ENCODE measurements around the gene SPATA9.

Gene SPATA9

DNA sequence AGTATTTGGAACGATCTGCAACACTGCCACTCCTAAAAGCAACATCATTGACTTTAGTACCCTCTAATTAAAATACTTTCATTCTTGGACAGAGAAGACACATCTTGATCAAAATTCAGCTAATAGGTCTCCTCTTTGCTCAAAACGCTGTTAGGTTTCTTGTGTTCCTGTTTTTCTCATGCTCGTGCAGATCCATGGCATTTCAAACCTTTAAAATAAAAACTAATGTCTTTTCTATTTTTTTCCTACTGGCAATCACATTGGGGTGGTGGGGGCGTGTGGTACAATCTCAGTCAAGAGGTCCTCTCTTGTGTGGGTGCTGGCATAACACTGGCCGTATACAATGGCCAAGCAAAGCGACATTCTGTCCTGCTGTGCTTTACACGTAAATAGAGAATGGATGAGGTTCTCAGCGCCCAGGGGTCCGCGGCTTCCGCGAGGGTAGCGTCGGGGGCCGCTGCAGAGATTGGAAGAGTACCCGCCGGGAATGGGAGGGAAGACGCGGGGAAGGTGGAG is 63.2 kb downstream of the SPATA9 start:
- H3K4me1 ChIP-seq (ENCODE audit: control insufficient read depth in 2 of 2, insufficient read depth in 2 of 2, low read length in 2 of 2): peaks cover 7 to 13% of the 10 kb centered on the region in 2 donors
- H3K9ac ChIP-seq (ENCODE audit: low read depth in 1 of 2, low read length in 2 of 2): peak overlapping the region; percentile 52 to 58
- H3K27me3 ChIP-seq (ENCODE audit: control insufficient read depth in 2 of 2, insufficient read depth in 2 of 2, low read length in 2 of 2): no peaks in the 10 kb centered on the region
- H3K9me3 ChIP-seq (ENCODE audit: control insufficient read depth in 2 of 2, low read length in 2 of 2): no peaks in the 10 kb centered on the region
- no peak overlapping the region for H3K27ac ChIP-seq (ENCODE audit: low read depth in 2 of 2, low read length in 2 of 2)
- no peaks in the 10 kb centered on the region for H3K36me3 ChIP-seq (ENCODE audit: control insufficient read depth in 2 of 2, insufficient read depth in 2 of 2, low read length in 2 of 2)
- peak overlapping the region; percentile 68 to 80 for H3K4me3 ChIP-seq (ENCODE audit: low read length in 2 of 2)

DNA sequence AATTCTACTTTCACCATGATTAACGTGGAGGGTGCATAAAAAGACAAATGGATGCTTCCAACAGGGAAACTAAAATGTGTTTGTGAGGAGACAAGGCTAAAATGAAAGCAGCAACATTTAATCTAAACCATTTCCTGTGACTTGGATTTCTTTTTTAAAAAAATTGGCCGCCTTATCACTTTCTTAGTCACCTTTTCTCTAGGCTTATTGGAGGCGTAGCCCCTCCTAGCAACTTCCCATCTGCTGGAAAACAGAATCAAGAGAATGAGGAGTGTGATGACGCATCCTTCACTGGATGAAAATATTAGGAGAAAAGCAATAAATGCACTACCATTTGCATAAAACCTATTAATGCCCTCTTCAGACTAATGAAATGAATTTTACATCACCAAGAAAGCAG is 63.7 kb downstream of the SPATA9 start:
- Histone ChIP-seq H3K9me3 (ENCODE audit: control insufficient read depth in 2 of 2, low read length in 2 of 2) (no peaks in the 10 kb centered on the region), H3K27me3 (ENCODE audit: control insufficient read depth in 2 of 2, insufficient read depth in 2 of 2, low read length in 2 of 2) (no peaks in the 10 kb centered on the region), H3K9ac (ENCODE audit: low read depth in 1 of 2, low read length in 2 of 2) (peak overlapping the region in 1 of 2 donors; percentile 58), H3K4me3 (ENCODE audit: low read length in 2 of 2) (peak overlapping the region in 1 of 2 donors; percentile 80), H3K27ac (ENCODE audit: low read depth in 2 of 2, low read length in 2 of 2) (no peak overlapping the region), H3K36me3 (ENCODE audit: control insufficient read depth in 2 of 2, insufficient read depth in 2 of 2, low read length in 2 of 2) (no peaks in the 10 kb centered on the region), H3K4me1 (ENCODE audit: control insufficient read depth in 2 of 2, insufficient read depth in 2 of 2, low read length in 2 of 2) (peaks cover 7 to 13% of the 10 kb centered on the region in 2 donors)

DNA sequence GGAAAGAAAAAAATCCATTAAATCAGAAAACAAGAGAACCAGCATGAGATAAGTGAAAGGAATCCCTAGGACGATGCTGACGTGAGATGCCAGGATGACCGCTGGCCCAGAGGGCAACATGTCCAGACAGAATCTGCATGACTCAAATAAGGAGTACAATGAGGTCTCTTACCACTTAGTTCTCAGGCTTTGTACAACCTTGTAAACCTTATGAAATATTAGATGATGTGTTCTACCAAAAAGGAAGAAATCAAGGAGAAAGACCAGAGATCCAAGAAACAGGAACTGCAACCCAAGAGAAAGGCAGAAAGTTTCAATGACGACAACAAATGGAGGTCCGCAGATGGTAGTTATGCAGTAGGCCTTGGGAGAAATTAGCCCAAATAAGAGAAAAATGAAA is 65.7 kb downstream of the SPATA9 start:
- no peak overlapping the region for H3K9ac ChIP-seq (ENCODE audit: low read depth in 1 of 2, low read length in 2 of 2)
- H3K27ac ChIP-seq (ENCODE audit: low read depth in 2 of 2, low read length in 2 of 2): no peak overlapping the region
- H3K27me3 ChIP-seq (ENCODE audit: control insufficient read depth in 2 of 2, insufficient read depth in 2 of 2, low read length in 2 of 2): no peaks in the 10 kb centered on the region
- H3K36me3 ChIP-seq (ENCODE audit: control insufficient read depth in 2 of 2, insufficient read depth in 2 of 2, low read length in 2 of 2): no peaks in the 10 kb centered on the region
- H3K4me3 ChIP-seq (ENCODE audit: low read length in 2 of 2): no peak overlapping the region
- H3K9me3 ChIP-seq (ENCODE audit: control insufficient read depth in 2 of 2, low read length in 2 of 2): no peaks in the 10 kb centered on the region
- peaks cover 7 to 13% of the 10 kb centered on the region in 2 donors for H3K4me1 ChIP-seq (ENCODE audit: control insufficient read depth in 2 of 2, insufficient read depth in 2 of 2, low read length in 2 of 2)

DNA sequence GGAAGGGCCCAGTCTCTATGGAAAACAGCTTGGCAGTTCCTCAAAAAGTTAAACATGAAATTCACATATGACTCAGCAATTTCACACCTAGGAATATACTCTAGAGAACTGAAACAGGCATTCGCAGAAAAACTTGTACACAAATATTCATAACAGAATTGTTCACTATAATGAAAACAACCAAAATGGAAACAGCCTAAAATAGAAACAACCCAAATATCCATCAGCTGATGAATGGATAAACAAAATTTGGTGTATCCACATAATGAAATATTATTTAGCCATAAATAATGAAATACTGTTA is 67.7 kb downstream of the SPATA9 start:
- Histone ChIP-seq H3K9ac (ENCODE audit: low read depth in 1 of 2, low read length in 2 of 2) (no peak overlapping the region), H3K27ac (ENCODE audit: low read depth in 2 of 2, low read length in 2 of 2) (no peak overlapping the region), H3K4me1 (ENCODE audit: control insufficient read depth in 2 of 2, insufficient read depth in 2 of 2, low read length in 2 of 2) (peaks cover 2 to 9% of the 10 kb centered on the region in 2 donors), H3K27me3 (ENCODE audit: control insufficient read depth in 2 of 2, insufficient read depth in 2 of 2, low read length in 2 of 2) (no peaks in the 10 kb centered on the region), H3K9me3 (ENCODE audit: control insufficient read depth in 2 of 2, low read length in 2 of 2) (no peaks in the 10 kb centered on the region), H3K4me3 (ENCODE audit: low read length in 2 of 2) (no peak overlapping the region), H3K36me3 (ENCODE audit: control insufficient read depth in 2 of 2, insufficient read depth in 2 of 2, low read length in 2 of 2) (no peaks in the 10 kb centered on the region)

DNA sequence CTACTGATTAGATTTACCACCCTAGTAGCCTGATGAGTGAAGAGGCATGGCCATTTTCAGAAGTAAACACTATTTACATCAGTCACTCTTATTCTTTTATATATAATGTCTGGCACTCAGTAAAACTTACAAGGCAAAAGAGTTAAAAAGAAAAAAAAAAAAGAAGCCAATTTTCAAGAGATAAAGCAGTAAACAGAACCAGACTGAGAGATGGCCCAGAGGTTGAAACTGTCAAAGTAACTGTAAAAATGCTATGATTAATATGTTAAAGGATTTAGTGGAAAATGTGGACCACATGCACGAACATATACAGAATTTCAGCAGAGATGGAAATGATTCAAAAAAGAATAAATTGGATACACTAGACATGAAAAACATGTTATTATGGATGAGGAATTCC is 69.3 kb downstream of the SPATA9 start:
- H3K9ac ChIP-seq (ENCODE audit: low read depth in 1 of 2, low read length in 2 of 2): no peak overlapping the region
- H3K4me3 ChIP-seq (ENCODE audit: low read length in 2 of 2): no peak overlapping the region
- H3K9me3 ChIP-seq (ENCODE audit: control insufficient read depth in 2 of 2, low read length in 2 of 2): no peaks in the 10 kb centered on the region
- no peaks in the 10 kb centered on the region for H3K4me1 ChIP-seq (ENCODE audit: control insufficient read depth in 2 of 2, insufficient read depth in 2 of 2, low read length in 2 of 2)
- no peak overlapping the region for H3K27ac ChIP-seq (ENCODE audit: low read depth in 2 of 2, low read length in 2 of 2)
- H3K27me3 ChIP-seq (ENCODE audit: control insufficient read depth in 2 of 2, insufficient read depth in 2 of 2, low read length in 2 of 2): no peaks in the 10 kb centered on the region
- H3K36me3 ChIP-seq (ENCODE audit: control insufficient read depth in 2 of 2, insufficient read depth in 2 of 2, low read length in 2 of 2): no peaks in the 10 kb centered on the region

DNA sequence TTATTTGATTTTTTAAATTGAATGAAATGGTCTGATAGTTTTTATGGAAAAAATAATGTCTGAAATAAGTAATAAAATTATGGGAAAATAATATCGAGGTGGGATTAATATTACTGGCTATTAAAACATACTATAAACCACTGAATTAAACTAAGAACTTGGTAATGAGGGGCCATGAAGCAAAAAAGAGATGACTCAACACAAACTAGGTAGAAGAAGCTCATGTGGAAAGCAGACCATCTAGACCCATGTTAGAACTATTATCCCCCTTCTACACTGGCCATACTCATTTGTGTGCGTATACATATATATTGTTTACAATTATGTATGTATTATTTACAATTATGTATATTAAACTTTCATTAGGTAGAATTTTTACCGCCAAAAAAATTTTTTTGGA is 71.4 kb downstream of the SPATA9 start:
- Histone ChIP-seq H3K27me3 (ENCODE audit: control insufficient read depth in 2 of 2, insufficient read depth in 2 of 2, low read length in 2 of 2) (no peaks in the 10 kb centered on the region), H3K4me3 (ENCODE audit: low read length in 2 of 2) (no peak overlapping the region), H3K9ac (ENCODE audit: low read depth in 1 of 2, low read length in 2 of 2) (no peak overlapping the region), H3K9me3 (ENCODE audit: control insufficient read depth in 2 of 2, low read length in 2 of 2) (no peaks in the 10 kb centered on the region), H3K4me1 (ENCODE audit: control insufficient read depth in 2 of 2, insufficient read depth in 2 of 2, low read length in 2 of 2) (no peaks in the 10 kb centered on the region), H3K27ac (ENCODE audit: low read depth in 2 of 2, low read length in 2 of 2) (no peak overlapping the region), H3K36me3 (ENCODE audit: control insufficient read depth in 2 of 2, insufficient read depth in 2 of 2, low read length in 2 of 2) (no peaks in the 10 kb centered on the region)

DNA sequence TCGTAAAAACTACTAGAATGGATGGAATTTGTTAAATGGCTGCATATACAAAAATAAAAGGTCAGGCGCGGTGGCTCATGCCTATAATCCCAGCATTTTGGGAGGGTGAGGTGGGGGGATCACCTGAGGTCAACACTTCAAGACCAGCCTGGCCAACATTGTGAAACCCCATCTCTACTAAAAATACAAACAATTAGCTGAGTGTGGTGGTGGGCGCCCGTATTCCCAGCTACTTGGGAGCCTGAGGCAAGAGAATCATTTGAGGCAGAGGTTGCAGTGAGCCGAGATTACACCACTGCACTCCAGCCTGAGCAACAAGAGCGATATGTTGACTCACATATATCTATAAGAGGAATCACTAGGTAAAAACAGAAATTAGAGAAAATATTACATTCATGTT is 72.2 kb downstream of the SPATA9 start:
- H3K9me3 ChIP-seq (ENCODE audit: control insufficient read depth in 2 of 2, low read length in 2 of 2): no peaks in the 10 kb centered on the region
- H3K4me3 ChIP-seq (ENCODE audit: low read length in 2 of 2): no peak overlapping the region
- H3K27ac ChIP-seq (ENCODE audit: low read depth in 2 of 2, low read length in 2 of 2): no peak overlapping the region
- H3K27me3 ChIP-seq (ENCODE audit: control insufficient read depth in 2 of 2, insufficient read depth in 2 of 2, low read length in 2 of 2): no peaks in the 10 kb centered on the region
- H3K36me3 ChIP-seq (ENCODE audit: control insufficient read depth in 2 of 2, insufficient read depth in 2 of 2, low read length in 2 of 2): no peaks in the 10 kb centered on the region
- H3K9ac ChIP-seq (ENCODE audit: low read depth in 1 of 2, low read length in 2 of 2): no peak overlapping the region
- H3K4me1 ChIP-seq (ENCODE audit: control insufficient read depth in 2 of 2, insufficient read depth in 2 of 2, low read length in 2 of 2): no peaks in the 10 kb centered on the region

DNA sequence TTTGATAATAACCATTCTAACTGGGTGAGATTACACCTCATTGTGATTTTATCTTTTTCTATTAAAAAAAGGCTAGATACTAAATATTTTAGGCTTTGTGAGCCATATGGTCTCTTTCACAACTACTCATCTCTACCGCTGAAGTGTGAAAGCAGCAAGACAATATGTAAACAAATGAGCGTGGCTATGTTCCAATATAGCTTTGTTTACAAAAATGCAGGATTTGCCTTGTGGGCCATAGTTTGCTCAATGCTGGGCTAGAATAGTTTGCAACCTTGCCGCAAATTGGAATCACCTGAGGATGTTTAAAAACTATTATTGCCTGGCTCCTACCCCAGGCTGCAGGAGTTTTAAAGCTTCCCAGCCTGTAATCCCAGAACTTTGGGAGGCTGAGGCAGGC is 73.1 kb downstream of the SPATA9 start:
- no peaks in the 10 kb centered on the region for H3K9me3 ChIP-seq (ENCODE audit: control insufficient read depth in 2 of 2, low read length in 2 of 2)
- no peaks in the 10 kb centered on the region for H3K4me1 ChIP-seq (ENCODE audit: control insufficient read depth in 2 of 2, insufficient read depth in 2 of 2, low read length in 2 of 2)
- H3K27ac ChIP-seq (ENCODE audit: low read depth in 2 of 2, low read length in 2 of 2): no peak overlapping the region
- no peaks in the 10 kb centered on the region for H3K27me3 ChIP-seq (ENCODE audit: control insufficient read depth in 2 of 2, insufficient read depth in 2 of 2, low read length in 2 of 2)
- no peak overlapping the region for H3K4me3 ChIP-seq (ENCODE audit: low read length in 2 of 2)
- H3K36me3 ChIP-seq (ENCODE audit: control insufficient read depth in 2 of 2, insufficient read depth in 2 of 2, low read length in 2 of 2): no peaks in the 10 kb centered on the region
- H3K9ac ChIP-seq (ENCODE audit: low read depth in 1 of 2, low read length in 2 of 2): no peak overlapping the region

All from mucosa of rectum (tissue), 2 donors.